Keratinocyte (primary cell): ENCODE data around the gene DNM1. TPM values are rescaled to one million over a fixed set of nuclear protein-coding genes. Genes with fewer than 3 reads are reported as not detected.

Source experiments
- DNase-seq: peaks from one replicate; pipeline ENCODE4 v3.0.0-alpha.2; 2011; ENCODE audit warnings: low read depth, missing footprints, low spot score
- FAIRE-seq: peaks from 2 replicates; lab custom pipeline; 2011; peaks lifted over from hg19 to GRCh38; lab: Jason Lieb, UNC
- H2AFZ ChIP-seq: 2 replicates; pipeline ENCODE4 v1.6.0; 2012; ENCODE audit warnings: low read length, control low read depth, inconsistent platforms; ENCODE audit not compliant: control insufficient read depth
- H3K27ac ChIP-seq: 2 replicates; pipeline ENCODE4 v1.5.1; 2011; ENCODE audit warnings: low read length; ENCODE audit not compliant: control insufficient read depth, insufficient read depth
- H3K27me3 ChIP-seq: 3 replicates; pipeline ENCODE4 v1.6.0; 2011; ENCODE audit warnings: low read length; ENCODE audit not compliant: control insufficient read depth, insufficient read depth; ENCODE audit errors: extremely low read depth
- H3K36me3 ChIP-seq, 2 experiments: 2 replicates in 1 of 2; 3 replicates in 1 of 2; pipeline ENCODE4 v1.5.1; 2011; ENCODE audit warnings: low read length in 2 of 2, mild to moderate bottlenecking in 1 of 2; ENCODE audit not compliant: control insufficient read depth in 2 of 2, insufficient read depth in 2 of 2; ENCODE audit errors: extremely low read depth in 1 of 2
- H3K4me1 ChIP-seq: 3 replicates; pipeline ENCODE4 v1.5.1; 2011; ENCODE audit warnings: low read length; ENCODE audit not compliant: control insufficient read depth, insufficient read depth; ENCODE audit errors: extremely low read depth
- H3K4me2 ChIP-seq: 3 replicates; pipeline ENCODE4 v1.6.0; 2011; ENCODE audit warnings: low read depth, low read length; ENCODE audit not compliant: control insufficient read depth, insufficient read depth; ENCODE audit errors: extremely low read depth
- H3K4me3 ChIP-seq, 3 experiments: fragments of 200-600 bp in 1 of 3; sonication (generic) in 1 of 3; 2 replicates in 2 of 3; 3 replicates in 1 of 3; pipeline ENCODE4 v1.5.1; 2011 to 2016; ENCODE audit warnings: low read length in 3 of 3, mild to moderate bottlenecking in 3 of 3, control low read depth in 2 of 3, inconsistent platforms in 1 of 3, low read depth in 1 of 3, mixed read lengths in 1 of 3, mixed run types in 1 of 3, moderate library complexity in 1 of 3; ENCODE audit not compliant: control insufficient read depth in 2 of 3, insufficient read depth in 2 of 3; ENCODE audit errors: extremely low read depth in 1 of 3
- H3K79me2 ChIP-seq: 2 replicates; pipeline ENCODE4 v1.6.0; 2012; ENCODE audit warnings: low read length; ENCODE audit not compliant: control insufficient read depth, insufficient read depth
- H3K9ac ChIP-seq: 3 replicates; pipeline ENCODE4 v1.6.0; 2011; ENCODE audit warnings: low read length; ENCODE audit not compliant: control insufficient read depth, insufficient read depth; ENCODE audit errors: extremely low read depth
- H3K9me1 ChIP-seq: 3 replicates; pipeline ENCODE4 v1.6.0; 2011; ENCODE audit warnings: low read length; ENCODE audit not compliant: control insufficient read depth, insufficient read depth; ENCODE audit errors: extremely low read depth
- H3K9me3 ChIP-seq: 2 replicates; pipeline ENCODE4 v1.5.1; 2012; ENCODE audit warnings: low read depth, low read length; ENCODE audit not compliant: control insufficient read depth
- H4K20me1 ChIP-seq: 3 replicates; pipeline ENCODE4 v1.6.0; 2011; ENCODE audit warnings: low read length; ENCODE audit not compliant: control insufficient read depth, insufficient read depth; ENCODE audit errors: extremely low read depth
- EZH2 ChIP-seq: IDR thresholded peaks from one replicate; pipeline ENCODE4 v1.6.1; 2012; ENCODE audit warnings: inconsistent platforms, mild to moderate bottlenecking, low read length, moderate library complexity
- dilution Hi-C: fragments of 300-500 bp; cut with MboI; formaldehyde crosslinking; loops from one replicate; pipeline ENCODE4 v1.7.0; 2020; ENCODE audit warnings: low sequenced_read_pairs; ENCODE audit not compliant: extremely low pct_ligation_motif_present
- polyA plus RNA-seq, 5 experiments: library from polyadenylated mRNA; depleted of rRNA in 3 of 5; stranded (reverse) in 3 of 5; stranded (forward) in 1 of 5; unstranded in 1 of 5; fragments of >200 nt; gene quantifications; 1 replicate in 1 of 5; 2 replicates in 3 of 5; 3 replicates in 1 of 5; pipeline versions ENCODE4 v1.2.1 to v1.2.3, GENCODE V29; 2011 to 2012; ENCODE audit warnings: missing spikeins in 2 of 5, low read depth in 1 of 5, low replicate concordance in 1 of 5
- TF ChIP-seq, protein P1 (sequence below), 3 experiments: IDR thresholded peaks in 1 of 3; conservative IDR thresholded peaks in 1 of 3; optimal IDR thresholded peaks in 1 of 3; 2 replicates in 2 of 3; 3 replicates in 1 of 3; pipeline versions ENCODE3 to v1.5.1; 2011; ENCODE audit warnings: low read length in 3 of 3, mild to moderate bottlenecking in 3 of 3, moderate library complexity in 2 of 3, control low read depth in 1 of 3, inconsistent platforms in 1 of 3; ENCODE audit not compliant: insufficient read depth in 2 of 3; ENCODE audit errors: extremely low read depth in 1 of 3

Gene DNM1
- polyA plus RNA-seq, 1 donor (not counting 4 experiments of a cell fraction or from before 2014, with no cell fraction given) = 0.25 TPM

GRCh38 chr9:128205296-128205944, 2.2 kb downstream of the DNM1 start:
- Histone ChIP-seq H3K9me3 (no peaks in the 10 kb centered on the region), H3K9ac (no peak overlapping the region), H3K4me1 (peaks cover 7% of the 10 kb centered on the region), H3K27ac (no peak overlapping the region), H3K4me3 (no peak overlapping the region), H3K36me3 (no peaks in the 10 kb centered on the region), H3K4me2 (no peak overlapping the region), H3K27me3 (peaks cover 20% of the 10 kb centered on the region), H3K79me2 (no peaks in the 10 kb centered on the region), H3K9me1 (no peaks in the 10 kb centered on the region), H2AFZ (no peak overlapping the region), H4K20me1 (no peaks in the 10 kb centered on the region)
- TF ChIP-seq, protein P1, sequence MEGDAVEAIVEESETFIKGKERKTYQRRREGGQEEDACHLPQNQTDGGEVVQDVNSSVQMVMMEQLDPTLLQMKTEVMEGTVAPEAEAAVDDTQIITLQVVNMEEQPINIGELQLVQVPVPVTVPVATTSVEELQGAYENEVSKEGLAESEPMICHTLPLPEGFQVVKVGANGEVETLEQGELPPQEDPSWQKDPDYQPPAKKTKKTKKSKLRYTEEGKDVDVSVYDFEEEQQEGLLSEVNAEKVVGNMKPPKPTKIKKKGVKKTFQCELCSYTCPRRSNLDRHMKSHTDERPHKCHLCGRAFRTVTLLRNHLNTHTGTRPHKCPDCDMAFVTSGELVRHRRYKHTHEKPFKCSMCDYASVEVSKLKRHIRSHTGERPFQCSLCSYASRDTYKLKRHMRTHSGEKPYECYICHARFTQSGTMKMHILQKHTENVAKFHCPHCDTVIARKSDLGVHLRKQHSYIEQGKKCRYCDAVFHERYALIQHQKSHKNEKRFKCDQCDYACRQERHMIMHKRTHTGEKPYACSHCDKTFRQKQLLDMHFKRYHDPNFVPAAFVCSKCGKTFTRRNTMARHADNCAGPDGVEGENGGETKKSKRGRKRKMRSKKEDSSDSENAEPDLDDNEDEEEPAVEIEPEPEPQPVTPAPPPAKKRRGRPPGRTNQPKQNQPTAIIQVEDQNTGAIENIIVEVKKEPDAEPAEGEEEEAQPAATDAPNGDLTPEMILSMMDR (optimal IDR thresholded peaks at IDR 0.05 in 1 of 3, IDR thresholded peaks at IDR 0.05 in 1 of 3, conservative IDR thresholded peaks at IDR 0.05 in 1 of 3; ENCODE audit: extremely low read depth in 1 of 3, insufficient read depth in 2 of 3, low read length in 3 of 3) = no peak
- TF ChIP-seq EZH2 = no peak
- dilution Hi-C loops = no loop called here
- FAIRE-seq (no peak), DNase-seq (no peak)

DNA sequence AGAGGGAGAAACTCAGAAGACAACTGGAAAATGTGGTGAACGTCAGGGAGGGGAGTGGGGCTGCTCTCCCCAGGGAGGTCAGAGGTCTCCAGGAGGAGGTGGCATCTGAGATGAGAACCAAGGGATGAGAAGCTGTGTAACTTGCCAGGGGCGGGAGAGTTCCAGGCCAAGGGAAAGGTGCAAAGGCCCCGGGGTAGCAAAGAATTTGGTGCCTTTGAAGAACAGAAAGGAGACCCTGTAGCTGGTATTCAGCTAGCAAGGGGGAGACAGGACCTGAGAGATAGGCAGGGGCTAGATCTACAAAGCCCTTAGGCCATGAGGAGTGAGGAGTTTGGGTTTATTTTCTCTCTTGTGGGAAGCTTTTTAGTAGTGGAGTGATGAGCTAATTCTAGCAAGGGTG, 3.3 kb downstream of the DNM1 start:
- dilution Hi-C loops = no loop called here
- FAIRE-seq (no peak), DNase-seq (no peak)
- H4K20me1 ChIP-seq = no peaks in the 10 kb centered on the region
- H3K9me3 ChIP-seq = no peaks in the 10 kb centered on the region
- H3K9me1 ChIP-seq = no peaks in the 10 kb centered on the region
- H3K4me2 ChIP-seq = no peak overlapping the region
- H3K4me3 ChIP-seq = no peak overlapping the region
- TF ChIP-seq EZH2 = no peak
- TF ChIP-seq, protein P1 (optimal IDR thresholded peaks at IDR 0.05 in 1 of 3, IDR thresholded peaks at IDR 0.05 in 1 of 3, conservative IDR thresholded peaks at IDR 0.05 in 1 of 3; ENCODE audit: extremely low read depth in 1 of 3, insufficient read depth in 2 of 3, low read length in 3 of 3) = no peak
- peaks cover 7% of the 10 kb centered on the region for H3K4me1 ChIP-seq
- no peaks in the 10 kb centered on the region for H3K79me2 ChIP-seq
- no peaks in the 10 kb centered on the region for H3K36me3 ChIP-seq
- H3K27me3 ChIP-seq = peaks cover 20% of the 10 kb centered on the region
- no peak overlapping the region for H2AFZ ChIP-seq
- H3K9ac ChIP-seq = no peak overlapping the region
- H3K27ac ChIP-seq = no peak overlapping the region
